ENCODE measurements around the gene MRPS7.

DNA sequence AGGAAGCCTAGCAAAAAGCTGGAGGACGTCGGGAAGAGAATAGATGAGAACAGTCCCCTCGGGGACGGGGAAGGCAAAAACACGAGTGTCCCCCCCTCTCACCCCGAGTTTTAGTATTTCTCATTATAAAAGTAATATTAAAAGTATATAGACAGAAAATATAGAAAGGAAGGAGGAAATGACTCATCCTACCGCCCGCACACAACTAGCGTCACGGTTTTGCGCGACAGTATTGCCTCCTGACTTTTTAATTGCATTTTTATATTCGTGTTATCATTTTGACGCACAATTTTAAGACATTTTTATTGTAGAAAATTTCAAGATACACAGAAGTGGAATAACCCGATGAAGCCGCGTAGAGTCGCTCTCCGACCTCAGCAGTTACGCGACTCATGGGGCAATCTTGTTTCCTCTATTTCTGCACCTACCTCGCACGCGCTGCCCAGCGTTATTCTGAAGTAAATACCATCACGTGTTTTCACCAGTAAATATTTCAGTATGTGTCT, 28.2 kb downstream of the MRPS7 start:
- peak; percentile 67 for TF ChIP-seq POLR2A (IDR thresholded peaks at IDR 0.05; ENCODE audit: low read length)
- no peak for TF ChIP-seq GATA1 (IDR thresholded peaks at IDR 0.05; ENCODE audit: low read depth, low read length)
